COR-L47 (cell line): ENCODE data around the gene ANXA3.
"Not testable (repeated sequence)": the region's sequence is repeated elsewhere in the genome, so short reads cannot be mapped to it uniquely, and the experiment has no call there.

Source experiments
- DNase-seq: peaks from one replicate; lab custom pipeline; 2025; lab: John Stamatoyannopoulos, UW

The ANXA3 gene, protein sequence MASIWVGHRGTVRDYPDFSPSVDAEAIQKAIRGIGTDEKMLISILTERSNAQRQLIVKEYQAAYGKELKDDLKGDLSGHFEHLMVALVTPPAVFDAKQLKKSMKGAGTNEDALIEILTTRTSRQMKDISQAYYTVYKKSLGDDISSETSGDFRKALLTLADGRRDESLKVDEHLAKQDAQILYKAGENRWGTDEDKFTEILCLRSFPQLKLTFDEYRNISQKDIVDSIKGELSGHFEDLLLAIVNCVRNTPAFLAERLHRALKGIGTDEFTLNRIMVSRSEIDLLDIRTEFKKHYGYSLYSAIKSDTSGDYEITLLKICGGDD

DNA sequence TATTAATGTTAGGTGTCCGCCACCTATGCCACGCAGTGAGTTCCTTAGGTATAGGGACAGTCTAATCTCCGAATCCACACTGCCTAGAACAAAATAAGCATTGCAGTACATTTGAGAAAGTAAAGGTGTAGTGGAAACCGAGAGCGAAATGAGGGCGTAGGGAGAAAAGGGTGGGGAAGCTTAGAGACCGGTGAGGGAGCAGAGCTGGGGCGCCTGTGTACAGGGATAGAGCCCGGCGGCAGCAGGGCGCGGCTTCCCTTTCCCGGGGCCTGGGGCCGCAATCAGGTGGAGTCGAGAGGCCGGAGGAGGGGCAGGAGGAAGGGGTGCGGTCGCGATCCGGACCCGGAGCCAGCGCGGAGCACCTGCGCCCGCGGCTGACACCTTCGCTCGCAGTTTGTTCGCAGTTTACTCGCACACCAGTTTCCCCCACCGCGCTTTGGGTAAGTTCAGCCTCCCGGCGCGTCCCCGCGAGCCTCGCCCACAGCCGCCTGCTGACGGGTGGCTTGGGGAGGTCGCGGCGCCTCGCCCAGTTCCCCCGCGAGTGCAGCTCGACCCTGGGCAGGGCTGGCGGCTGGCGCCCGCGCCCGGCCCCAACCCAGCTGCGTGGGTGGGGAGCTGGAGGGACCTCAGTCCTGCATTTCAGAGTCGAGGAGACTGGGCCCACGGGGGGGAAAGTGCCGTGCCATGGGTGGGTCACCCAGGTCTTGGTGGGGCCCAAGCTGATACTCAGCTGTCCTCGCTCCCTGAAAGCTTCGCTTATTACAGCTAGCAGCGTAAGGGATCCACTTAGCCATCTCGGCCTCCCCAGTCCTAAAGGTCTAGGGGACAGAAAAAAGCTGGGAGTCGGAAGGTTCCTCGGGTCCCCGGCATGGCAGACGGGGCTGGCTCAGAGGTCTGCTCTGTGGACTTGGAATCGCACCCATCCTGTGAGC lies at the start of gene ANXA3:
TSS of gene ANXA3 (plus strand) at position 351 of the 932 bp plus-strand sequence. CDS start 2,704 bp downstream, outside the sequence.
- DNase-seq, result peak; percentile 31

DNA sequence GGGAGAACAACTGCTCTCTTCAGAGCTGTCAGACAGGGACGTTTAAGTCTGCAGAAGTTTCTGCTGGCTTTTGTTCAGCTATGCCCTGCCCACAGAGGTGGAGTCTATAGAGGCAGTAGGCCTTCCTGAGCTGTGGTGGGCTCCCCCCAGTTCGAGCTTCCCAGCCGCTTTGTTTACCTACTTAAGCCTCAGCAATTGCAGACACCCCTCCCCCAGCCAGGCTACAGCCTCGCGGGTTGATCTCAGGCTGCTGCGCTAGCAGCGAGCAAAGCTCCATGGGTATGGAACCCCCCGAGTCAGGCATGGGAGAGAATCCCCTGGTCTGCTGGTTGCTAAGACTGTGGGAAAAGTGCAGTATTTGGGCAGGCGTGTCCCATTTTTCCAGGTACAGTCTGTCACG lies 45.3 kb upstream of the ANXA3 start:
- not testable (repeated sequence) for DNase-seq

DNA sequence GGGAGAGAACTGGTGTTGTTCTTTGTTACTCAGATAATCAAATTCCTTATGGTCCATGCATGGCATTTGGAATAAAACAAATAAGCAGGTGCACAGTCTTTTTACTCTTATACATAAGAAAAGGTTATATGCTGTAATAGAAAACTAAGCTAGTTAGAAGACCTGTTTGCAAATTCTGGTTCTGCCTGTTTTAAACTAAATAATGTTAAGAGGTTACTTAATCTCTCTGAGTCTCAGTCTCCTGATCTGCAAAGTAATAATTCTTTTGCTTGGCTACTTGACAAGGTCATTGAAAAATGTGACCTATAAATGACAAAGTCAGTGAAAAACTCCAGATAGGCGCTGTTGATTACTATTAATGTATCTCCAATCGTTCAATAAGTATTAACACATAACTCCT lies 42.5 kb upstream of the ANXA3 start:
- no peak for DNase-seq

DNA sequence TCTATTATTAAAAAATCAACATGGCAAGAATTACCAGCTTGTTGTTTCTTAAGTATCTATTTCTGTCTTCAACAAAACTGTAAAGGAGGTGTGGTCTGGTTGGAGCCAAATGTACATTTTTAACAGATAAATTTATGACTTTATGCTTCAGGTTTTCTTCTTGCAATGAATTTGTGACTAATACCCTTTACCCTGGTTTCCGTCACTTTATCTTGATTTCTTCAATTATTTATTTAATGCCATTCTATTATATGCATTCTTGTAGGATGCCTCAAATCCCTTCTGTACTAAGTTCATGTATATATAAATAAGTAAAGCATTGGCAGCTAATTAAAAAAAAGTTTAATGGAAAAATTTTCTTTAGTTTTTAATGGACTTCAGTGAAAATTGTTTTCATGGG lies 41.5 kb upstream of the ANXA3 start:
- no peak for DNase-seq

DNA sequence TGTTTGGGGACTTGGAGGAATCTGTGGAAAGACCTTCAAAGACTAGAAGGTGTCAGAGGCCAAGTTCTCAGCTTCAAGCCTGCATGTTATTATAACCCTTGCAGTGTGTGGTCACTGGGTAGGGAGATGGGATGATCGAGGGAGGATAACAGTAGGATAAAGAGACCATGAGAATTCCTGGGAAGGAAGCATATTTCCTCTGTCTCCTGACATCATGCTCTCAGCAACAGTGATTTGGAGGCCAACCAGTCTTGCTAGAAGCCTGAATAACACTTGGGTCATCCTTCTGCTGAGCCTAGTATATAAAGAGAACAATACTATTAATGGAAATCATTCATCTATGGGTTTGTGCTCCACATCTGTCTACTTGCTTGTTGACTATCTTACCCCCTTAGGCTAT lies 40.9 kb upstream of the ANXA3 start:
- DNase-seq, result no peak

DNA sequence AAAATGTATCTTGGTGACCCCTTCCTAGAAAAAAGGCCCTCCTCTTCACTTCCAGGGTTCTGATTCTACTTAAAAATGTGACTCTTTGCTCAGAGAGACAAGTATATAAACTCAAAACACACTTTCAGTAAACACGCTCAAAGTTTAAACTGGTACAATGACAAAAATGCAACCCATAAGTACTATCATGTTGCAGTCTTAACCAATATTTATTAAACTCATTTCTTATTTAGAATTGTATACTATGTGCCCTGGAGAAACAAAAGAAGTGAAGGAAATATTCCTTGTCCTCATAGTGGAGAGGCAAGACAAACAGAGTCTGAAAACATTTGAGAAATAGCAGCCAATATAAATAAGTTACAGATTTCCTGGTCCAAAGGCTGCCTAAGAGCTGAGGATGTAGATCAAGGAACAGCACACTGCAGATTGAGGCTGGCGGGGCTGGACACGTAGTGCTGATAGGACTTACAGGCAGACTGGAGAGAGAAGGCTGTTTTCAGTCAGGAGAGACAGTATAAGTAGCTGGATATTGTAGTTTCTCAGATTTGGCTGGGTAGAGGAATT lies 39.1 kb upstream of the ANXA3 start:
- no peak for DNase-seq

DNA sequence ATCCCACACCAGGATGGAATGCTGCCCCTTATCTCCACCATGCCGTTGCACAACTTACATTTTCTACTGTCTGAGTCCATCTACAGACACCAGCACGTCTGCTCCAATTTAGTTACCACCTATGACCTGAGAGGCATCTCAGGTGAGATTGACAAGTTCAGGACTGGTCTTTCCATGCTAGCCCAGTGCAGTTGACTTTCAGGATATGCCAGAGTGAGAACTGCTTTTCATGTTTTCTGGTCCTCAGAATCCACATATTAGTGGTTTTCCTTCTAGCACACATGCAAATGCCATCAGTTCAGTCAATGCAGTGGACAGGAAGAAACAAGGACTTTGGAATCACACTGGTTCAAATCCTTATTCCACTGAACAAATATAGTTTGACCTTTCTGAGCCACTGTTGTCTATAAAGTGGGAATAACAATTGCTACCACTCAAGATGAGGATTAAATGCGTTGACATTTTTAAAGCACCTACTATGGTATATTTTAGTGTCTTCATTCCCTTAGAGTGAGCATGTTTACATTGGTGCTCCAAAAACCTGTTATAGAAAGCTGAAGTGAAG lies 38.1 kb upstream of the ANXA3 start:
- no peak for DNase-seq

DNA sequence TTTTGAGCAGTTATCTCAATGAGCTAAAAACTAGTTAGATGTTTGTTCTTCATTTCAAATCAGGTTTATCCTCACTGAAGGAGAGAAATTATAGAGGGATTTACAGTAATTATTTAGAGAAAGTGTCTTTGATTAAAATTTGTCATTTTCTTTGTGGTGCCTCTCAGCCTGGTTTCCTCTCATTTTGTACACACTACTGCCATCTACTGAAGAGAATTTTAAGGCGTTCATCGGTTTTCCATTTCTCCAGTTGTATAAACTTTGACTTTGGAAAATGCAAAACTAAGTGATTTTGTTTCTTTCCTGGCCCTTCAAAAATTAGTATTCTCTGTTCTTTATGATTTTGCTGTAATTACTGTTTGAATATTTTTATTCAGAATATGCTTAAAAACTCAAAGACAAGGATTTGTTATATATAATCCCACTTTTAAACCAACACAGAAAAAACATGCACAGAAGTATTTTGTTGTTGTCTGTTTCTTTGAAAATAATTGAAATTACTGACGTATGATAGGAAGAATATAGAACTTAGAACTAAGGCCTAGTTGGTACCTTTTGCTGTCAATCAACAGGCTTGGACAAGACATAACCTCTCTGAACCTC lies 34.4 kb upstream of the ANXA3 start:
- DNase-seq, result peak; percentile 16

DNA sequence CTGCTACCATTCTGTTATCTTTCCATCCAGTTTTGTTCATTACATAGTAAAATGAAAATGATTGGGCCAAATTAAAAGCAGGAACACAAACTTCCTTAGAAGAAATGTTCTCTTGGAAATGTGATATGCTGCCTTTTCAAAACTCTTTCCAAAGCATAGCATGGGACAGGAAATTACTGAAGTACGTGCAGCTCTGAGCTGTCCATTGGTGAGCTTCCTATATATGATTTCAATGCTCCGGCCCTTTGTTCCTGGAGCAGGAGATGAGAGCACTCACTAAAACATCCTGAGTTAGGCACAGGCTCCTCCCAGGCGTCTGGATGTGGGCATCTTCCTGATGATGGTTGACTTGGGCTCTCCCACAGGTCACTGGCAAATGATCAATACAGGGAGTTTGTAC lies 33.0 kb upstream of the ANXA3 start:
- no peak for DNase-seq

DNA sequence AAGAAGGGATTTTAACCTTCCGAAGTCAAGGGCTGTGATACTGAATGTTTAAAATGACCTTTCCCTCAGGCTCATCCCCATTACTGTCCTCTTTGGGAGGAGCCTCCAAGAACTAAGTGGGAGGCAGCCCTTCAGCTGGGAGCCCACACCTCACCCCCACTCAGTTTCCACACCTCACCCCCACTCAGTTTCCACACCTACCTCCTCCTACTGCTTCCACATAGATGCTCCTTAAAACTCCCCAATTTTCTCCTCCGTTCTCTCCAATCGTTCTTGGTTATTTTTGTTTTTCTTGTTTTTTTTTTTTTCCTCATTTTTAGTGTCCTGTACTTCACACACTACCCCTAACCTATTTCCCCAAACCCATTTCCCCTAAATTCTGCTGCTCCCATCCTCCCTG lies 31.6 kb upstream of the ANXA3 start:
- DNase-seq, result no peak

DNA sequence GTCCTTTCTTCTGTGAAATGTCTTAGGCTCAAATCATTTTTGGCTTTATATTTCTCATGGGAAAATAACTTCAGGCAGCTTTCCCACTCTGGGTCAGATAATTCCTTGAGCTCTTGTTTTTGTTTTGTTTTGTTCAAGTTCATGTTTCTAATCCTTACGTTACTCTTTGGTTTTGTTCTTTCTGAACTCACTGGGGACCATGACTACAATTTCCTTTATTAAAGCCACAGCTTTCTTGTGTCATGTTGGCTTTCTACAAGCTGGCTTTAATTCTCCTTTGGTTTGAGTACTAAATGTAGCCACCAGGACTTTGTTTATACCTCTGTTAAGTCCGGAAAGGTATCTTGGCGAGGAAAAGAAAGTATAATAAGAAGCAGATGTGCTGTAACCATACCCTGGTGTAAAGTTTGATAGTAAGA lies 30.8 kb upstream of the ANXA3 start:
- DNase-seq, result no peak

DNA sequence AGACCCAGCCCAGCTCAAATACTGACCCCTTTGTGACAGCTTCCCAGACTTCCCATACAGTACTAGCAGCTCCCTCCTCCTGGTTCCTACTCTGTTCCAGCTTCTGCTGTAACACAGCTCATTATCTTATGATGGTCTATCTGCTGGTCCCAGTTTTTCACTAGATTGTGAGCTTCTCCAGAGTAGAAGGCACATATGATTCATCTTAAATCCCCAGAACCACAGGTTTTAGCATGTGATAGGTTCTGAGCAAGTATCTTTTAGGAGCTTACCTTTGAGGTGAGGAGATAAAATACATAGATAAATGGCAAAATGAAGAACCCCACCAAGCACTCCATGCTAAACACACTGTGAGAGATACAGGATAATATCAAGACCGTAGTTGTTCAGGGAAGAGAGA lies 27.6 kb upstream of the ANXA3 start:
- DNase-seq, result no peak

DNA sequence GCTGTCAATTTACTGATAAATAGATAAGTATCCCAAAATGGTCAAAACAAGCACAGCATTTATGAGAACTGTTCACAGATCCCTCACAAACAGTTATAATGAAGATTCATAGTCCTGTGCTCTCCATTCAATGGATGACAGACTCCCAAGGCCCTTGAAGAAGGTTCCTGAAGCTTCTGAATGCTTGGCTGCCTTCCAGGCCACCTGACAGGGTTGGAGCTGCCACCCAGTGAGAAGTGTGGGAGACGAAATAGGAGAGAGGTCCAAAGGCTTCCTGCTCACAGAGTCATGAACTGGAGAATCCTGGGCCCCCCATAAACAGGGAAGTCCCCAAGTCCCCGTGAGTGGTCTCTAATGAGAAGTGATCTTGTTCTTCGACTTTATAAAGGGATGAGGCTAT lies 26.0 kb upstream of the ANXA3 start:
- no peak for DNase-seq

DNA sequence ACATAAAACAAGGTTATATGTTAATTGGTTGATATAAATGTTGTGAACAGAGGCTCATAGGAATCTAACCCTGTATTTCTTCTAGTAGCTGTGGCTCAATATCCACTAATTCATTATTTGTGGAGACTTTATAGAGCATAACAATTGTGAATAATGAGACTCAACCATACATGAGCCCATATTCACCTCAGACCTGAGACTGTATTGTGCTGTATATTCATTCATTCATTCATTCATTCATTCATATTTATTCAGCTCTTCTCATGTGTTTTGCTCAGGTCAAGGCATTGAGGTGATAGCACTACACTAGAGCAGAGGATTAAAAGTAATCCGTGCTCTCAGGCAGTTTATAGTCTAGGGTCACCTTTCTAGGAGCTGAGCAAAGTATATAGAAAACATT lies 24.5 kb upstream of the ANXA3 start:
- no peak for DNase-seq

DNA sequence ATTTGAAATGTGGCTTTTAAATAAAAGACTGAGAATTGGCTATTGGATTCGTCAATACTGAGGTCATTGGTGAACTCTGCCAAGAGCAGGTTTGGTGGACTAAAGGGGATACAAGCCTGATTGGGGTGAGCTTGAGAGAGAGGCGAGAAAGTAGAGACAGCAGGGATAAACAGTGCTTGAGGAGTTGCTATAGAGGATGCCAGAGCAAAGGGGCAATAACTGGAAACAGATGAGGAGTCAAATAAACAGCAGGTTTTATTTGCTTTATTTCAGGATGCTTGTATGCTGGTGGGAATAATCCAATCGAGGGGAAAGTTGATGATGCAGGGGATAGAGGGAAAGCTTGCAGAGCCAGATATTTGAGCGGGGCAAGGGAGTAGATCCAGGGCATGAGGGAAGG lies 24.0 kb upstream of the ANXA3 start:
- no peak for DNase-seq

DNA sequence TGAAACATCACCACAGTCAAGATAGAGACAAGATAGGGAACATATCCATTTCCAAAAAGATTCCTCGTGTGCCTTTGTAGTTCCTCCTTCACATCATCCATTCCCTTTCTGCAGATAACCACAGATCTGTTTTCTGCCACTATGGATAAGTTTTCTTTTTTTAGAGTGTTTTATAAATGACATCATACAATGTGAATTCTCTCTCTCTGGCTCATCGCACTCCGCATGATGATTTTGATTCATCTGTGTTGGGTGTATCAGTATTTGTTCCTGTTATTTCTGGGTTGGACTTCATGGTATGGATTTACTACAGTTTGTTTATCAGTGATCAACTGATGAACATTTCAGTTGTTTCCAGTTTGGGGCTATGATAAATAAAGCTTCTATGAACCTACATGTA lies 23.2 kb upstream of the ANXA3 start:
- DNase-seq, result no peak

DNA sequence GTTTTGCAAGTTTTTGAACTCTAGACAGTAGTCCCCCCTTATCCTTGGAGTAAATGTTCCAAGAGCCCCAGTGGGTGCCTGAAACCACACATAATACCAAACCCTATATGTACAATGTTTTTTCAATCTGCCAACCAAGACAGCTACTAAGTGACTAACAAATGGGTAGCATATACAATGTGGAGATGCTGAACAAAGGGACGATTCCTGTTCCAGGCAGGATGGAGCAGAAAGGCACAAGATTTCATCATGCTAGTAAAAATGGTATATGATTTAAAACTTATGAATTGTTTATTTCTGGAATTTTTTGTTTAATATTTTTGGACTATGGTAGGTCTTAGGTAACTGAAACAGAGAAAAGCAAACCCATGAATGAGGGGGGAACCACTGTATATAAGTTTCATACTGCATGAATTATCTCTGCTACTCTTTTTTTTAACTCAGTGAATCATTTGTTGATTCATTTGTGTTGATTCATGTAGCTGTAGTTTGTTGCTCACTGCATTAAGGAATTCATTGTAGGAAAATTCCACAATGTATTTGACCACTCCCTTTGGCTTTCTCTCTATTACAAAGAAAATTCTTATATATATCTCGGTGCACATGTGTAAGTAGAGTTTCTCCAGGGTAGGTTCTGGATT lies 21.9 kb upstream of the ANXA3 start:
- no peak for DNase-seq

DNA sequence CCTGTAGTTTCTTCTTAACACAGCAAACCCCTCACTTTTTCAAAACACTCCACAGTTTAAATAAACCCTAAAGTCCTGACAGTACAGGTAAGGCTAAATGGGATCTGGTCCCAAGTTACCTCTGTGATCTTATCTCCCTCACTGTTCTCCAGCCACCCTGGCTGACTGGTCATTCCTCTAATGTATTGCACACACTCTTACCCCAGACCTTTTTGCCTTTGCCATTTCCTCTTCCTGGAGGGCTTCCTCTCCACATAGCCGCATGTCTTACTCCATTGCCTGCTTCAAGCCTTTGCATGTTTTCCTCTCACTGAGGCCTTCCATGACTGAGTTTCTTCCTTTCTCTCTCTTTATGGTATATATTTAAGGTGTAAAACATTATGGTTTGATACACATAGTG lies 19.5 kb upstream of the ANXA3 start:
- no peak for DNase-seq

DNA sequence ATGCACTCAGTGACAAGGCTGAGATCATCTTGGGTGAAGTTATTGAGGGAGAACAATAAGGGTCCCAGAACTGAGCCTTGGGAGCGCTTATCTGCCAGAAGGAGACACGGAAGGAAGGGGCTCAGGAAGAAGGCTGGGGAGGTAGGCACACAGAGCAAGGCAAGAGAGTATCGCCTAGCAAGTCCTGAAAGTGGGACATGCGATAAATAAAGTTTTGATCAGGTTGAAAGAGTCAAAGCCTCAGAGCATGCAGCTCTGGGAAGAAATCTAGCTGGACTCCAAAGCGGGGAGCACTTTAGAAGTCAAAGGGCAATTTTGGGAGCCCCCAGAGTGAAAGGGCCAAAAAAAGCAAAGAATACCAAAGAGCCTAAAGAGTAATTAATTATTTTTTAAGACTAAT lies 17.7 kb upstream of the ANXA3 start:
- no peak for DNase-seq

DNA sequence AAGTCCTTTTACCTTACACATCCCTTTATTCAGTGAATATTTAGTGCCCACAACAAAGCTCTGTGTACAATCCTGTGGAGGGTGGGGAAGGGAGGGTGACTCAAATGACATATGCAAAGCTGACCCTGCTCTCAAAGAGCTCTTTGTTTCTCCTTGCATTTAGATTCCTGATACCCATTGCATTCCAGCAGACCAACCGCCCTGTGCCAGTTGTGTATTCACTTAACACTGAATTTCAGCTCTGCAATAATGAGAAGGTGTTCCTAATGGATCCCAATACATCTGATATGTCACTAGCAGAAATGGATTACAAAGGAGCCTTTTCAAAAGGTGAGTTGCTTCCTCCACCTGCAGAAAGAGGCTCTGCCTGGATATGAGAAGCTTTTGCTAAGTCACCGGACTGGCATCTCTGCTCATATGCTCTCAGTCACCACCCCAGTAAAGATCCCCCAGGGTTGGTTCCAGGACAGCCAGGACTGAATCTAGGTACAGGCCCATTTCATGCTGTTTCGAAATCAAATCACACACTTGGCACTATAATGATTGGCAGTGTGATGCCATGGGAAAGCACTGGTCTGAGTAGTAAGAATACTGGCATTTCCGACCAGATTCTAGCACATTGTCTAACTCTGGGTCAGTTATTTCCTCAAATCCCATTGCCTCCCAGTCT lies 17.1 kb upstream of the ANXA3 start:
- DNase-seq, result no peak

DNA sequence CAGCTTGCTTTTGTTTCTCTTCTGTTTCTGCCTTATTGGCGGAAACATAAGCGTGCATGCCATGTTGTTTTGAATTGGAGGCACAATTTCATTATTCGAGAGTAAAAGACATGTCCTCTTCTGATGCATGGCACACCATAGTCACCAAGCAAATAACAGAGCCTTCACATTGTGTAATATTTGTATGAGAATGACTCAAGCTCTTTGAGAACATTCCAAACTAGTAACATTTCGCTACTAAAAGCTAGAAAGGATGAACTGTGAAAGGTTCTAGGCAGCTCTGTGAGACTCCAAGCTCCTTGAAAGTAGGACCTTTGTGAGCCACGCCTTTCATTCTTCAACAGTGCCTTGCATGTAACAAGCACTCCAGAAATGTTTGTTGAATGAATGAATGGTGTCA lies 9.2 kb upstream of the ANXA3 start:
- DNase-seq, result no peak
